SIG-M5 treated with dmso at 0.1 percent for 504 hours (cell line): Measurements from ENCODE around the gene TMTC1.
"Not testable (repeated sequence)": the region's sequence is repeated elsewhere in the genome, so short reads cannot be mapped to it uniquely, and the experiment has no call there.

Source experiments
- DNase-seq: peaks from one replicate; lab custom pipeline; 2025; ENCODE audit not compliant: unreplicated experiment; lab: John Stamatoyannopoulos, UW

Gene TMTC1

GRCh38 chr12:29674463-29674862 is 109.3 kb downstream of the TMTC1 start:
- DNase-seq: no peak

- DNase-seq: no peak
Observed at GRCh38 chr12:29673346-29673745, 110.4 kb downstream of the TMTC1 start.

- DNase-seq: no peak
Observed at GRCh38 chr12:29672580-29672979, 111.2 kb downstream of the TMTC1 start.

- DNase-seq: no peak
Observed at GRCh38 chr12:29671742-29672141, 112.0 kb downstream of the TMTC1 start.

- no peak for DNase-seq
Observed at GRCh38 chr12:29667011-29667410, 116.7 kb downstream of the TMTC1 start.

GRCh38 chr12:29665107-29665506 is 118.6 kb downstream of the TMTC1 start:
- DNase-seq: no peak

- no peak for DNase-seq
Observed at GRCh38 chr12:29662734-29663323, 120.9 kb downstream of the TMTC1 start.

- DNase-seq: no peak
Observed at GRCh38 chr12:29660847-29661246, 122.9 kb downstream of the TMTC1 start.

- DNase-seq: no peak
Observed at GRCh38 chr12:29656762-29657538, 126.8 kb downstream of the TMTC1 start.

GRCh38 chr12:29655861-29656260 is 127.9 kb downstream of the TMTC1 start:
- DNase-seq: no peak

- no peak for DNase-seq
Observed at GRCh38 chr12:29653286-29653685, 130.5 kb downstream of the TMTC1 start.

- DNase-seq: no peak
Observed at GRCh38 chr12:29650371-29650770, 133.4 kb downstream of the TMTC1 start.

- no peak for DNase-seq
Observed at GRCh38 chr12:29649722-29650121, 134.0 kb downstream of the TMTC1 start.

GRCh38 chr12:29644536-29645162 is 139.1 kb downstream of the TMTC1 start:
- no peak for DNase-seq

GRCh38 chr12:29640589-29641345 is 143.0 kb downstream of the TMTC1 start:
- no peak for DNase-seq

- DNase-seq: no peak
Observed at GRCh38 chr12:29639893-29640495, 143.7 kb downstream of the TMTC1 start.

- DNase-seq: no peak
Observed at GRCh38 chr12:29638528-29638927, 145.2 kb downstream of the TMTC1 start.

GRCh38 chr12:29634057-29634456 is 149.7 kb downstream of the TMTC1 start:
- no peak for DNase-seq

- DNase-seq: not testable (repeated sequence)
Observed at GRCh38 chr12:29630164-29630563, 153.6 kb downstream of the TMTC1 start.

GRCh38 chr12:29627221-29627620 is 156.5 kb downstream of the TMTC1 start:
- no peak for DNase-seq

GRCh38 chr12:29625359-29625953 is 158.3 kb downstream of the TMTC1 start:
- DNase-seq: no peak
